ENCODE results near the gene ANO2.

Gene ANO2

GRCh38 chr12:5611162-5611561 lies 333.9 kb downstream of the ANO2 start:
- no peak for DNase-seq

DNA sequence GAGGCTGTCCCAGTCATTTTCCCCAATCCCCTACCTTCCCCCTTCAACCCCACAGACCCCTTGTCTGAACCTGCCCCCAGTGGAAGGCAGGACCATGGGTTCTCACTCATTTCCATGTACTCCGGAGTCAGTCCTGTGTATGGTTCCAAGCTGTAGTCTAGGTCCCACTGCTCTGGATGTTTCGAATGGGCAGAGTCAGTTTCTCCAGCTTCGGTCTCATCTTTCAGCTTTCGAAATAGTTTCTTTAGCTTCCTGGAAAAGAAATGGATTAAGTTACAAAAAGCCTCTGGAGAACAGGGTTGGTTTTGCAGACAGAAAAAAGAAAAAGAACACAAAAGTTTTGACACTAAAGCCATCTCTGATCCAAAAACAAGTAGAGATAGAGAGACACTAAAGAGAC lies 345.7 kb downstream of the ANO2 start:
- DNase-seq = no peak

DNA sequence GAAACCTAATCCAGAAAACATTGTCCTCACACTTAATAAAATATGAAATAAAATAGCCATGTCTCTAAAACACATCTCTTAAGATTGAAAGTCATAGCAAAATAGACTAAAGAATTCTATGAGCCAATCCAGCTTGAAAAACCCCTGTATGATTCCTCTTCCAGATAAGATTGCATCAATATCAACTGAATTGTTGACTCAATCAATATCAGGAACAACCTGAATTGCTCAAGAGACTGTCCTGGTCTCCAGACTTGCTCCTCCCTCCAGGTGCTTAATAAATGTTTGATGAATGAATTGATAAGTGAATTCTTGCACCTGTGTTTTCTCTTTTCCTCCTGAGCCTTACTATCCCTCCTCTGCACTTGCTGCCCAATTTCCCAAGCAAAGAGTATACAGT lies 351.1 kb downstream of the ANO2 start:
- DNase-seq = no peak

- DNase-seq = no peak
Observed at GRCh38 chr12:5593086-5593485, 352.0 kb downstream of the ANO2 start.

DNA sequence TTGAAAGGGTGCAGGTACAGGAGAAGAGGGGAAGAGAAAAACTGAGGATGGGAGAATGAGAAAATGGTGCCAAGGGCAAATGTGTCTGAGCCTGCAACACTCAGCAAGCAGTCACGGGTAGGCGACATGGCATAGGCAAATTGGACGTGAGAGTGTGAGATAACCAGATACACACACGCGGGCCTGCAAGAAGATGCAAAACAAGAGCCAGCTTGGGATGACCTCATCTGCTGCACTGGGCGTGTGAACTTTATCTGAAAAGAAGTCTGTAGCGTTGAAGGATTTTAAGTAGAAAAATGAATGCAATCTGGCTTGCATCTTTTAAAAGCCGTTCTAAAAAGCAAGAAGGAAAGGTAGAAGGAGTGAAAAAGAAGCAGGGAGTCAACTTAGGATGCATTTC lies 352.7 kb downstream of the ANO2 start:
- no peak for DNase-seq

DNA sequence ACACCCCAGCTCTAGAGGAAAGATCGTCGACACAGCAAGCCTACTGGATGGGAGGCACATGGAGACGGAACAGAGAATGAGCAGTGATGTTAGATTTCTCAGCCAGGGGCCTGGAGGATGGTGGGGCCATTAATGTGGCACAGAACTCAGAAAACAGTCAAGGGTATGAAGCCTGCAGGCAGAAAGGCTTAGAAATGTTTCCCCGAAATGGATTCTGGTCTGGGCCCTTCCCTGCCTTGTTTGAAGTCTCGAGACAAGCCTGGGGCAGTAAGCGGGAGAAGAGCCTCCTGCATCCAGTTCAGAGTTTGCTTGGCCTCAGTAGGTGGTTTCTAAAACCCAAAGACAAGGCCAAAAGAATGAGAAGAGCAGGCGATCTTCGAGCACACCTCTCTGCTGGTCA lies 354.7 kb downstream of the ANO2 start:
- no peak for DNase-seq

- no peak for DNase-seq
Observed at GRCh38 chr12:5589054-5589453, 356.0 kb downstream of the ANO2 start.

DNA sequence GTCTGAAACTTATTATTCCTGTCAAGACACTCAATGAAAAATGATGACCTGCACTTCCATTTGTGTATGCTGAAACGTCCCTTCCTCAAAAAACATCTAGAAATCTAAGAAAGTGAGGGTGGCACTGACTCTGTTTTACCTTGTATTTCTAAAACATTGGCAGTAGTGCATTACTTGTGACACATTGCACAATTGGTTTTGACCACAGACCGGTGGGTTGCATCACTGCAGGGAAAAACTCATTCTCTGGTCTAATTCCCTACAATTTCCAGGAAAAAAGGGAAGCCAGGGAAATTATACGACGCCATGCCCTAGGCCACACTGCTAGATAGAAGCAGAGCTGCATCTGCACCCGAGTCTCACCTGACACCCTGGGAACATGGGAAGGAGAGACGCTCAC lies 356.5 kb downstream of the ANO2 start:
- no peak for DNase-seq

DNA sequence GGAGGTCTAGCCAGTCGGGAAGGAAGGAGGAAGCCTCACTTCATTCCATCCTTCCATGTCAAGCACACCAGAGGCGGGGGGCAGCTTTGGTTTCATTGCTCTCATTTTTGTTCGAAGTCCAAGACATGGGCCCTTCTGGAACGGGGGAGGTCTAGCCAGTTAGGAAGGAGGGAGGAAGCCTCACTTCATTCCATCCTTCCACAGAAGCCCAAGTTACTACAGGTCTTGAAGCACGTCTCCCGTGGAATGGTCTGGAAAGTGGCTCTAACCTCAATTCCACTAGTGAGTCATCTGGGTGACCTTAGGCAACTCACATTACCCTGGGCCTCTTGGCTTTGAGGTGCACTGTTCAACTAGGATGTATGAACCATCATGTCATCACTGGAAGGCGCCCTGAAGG lies 356.9 kb downstream of the ANO2 start:
- DNase-seq = no peak

GRCh38 chr12:5587711-5588121 lies 357.3 kb downstream of the ANO2 start:
- no peak for DNase-seq

- DNase-seq = no peak
Observed at GRCh38 chr12:5586201-5586600, 358.9 kb downstream of the ANO2 start.

GRCh38 chr12:5585178-5585577 lies 359.9 kb downstream of the ANO2 start:
- no peak for DNase-seq

DNA sequence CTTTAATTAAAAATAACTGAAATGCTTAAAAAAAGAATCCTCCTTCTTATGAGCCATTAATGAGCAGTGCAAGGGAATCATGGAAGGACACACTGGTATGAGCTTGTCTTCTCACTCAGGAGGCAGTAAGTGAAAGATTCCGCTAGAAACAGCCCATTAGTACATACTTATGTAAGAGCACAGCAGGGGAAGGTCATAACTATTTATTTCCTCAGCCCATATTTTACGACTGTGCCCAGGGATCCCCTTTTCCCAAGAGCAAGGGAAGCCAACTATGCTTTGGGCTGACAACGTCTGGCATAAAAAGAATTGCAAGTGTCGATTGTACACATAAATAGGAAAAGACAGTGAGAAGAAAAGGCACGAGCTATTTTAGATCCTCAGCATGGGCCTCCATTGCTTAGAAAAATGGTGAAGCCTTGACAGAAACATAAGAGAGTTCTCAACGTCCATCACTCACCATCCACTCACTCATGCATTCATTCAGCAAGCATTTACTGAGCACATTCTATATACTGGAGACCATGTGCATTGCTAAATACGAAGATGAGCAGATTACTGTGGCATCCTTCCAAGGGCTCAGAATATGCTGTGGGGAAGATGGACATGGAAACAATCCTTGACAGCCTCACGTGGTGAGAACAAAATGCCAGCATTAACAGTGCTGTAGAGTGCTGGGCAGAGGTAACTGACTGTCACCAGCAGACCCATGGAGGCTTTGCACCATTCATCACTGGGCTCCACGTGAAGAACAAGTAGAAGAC lies 360.5 kb downstream of the ANO2 start:
- DNase-seq = no peak

- no peak for DNase-seq
Observed at GRCh38 chr12:5582541-5582940, 362.5 kb downstream of the ANO2 start.

DNA sequence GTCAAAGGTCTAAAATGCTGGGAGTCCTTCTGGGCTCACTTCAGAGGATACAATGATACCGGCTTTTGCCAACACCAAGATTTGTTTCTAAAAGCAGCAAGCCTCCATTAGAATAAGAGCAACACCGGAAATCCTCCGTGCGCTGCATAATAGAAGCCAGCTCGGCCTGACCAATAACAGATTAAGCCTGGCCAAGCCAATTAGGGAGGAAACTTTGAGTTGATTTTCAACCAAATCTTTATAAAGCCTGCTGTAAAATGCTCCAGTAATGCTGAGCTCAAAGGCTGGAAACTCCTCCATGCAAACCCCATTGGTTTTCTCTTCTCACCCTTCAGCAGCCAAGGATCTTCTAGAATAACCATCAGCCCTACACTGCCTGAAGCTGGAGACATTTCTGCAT lies 363.0 kb downstream of the ANO2 start:
- no peak for DNase-seq

DNA sequence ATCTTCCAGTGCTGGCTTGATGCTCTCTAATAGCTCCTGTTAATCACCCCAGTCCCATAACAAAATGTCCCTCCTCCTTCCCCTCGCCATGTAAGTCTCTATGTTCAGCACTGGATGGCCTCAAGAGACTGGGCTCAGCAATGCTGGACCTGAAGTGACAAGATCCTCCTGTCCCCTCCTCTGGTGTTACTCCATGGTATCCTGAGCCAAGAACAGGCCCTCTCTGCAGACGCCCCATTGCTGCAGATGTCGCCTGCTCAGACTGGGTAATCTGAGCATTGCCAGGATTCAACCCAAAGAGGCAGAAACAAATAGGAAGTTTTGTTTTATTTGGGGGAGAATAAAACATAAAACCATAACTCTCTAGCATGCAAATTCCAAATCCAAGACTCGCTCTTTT lies 363.4 kb downstream of the ANO2 start:
- no peak for DNase-seq

GRCh38 chr12:5581019-5581418 lies 364.0 kb downstream of the ANO2 start:
- no peak for DNase-seq

GRCh38 chr12:5578775-5579174 lies 366.3 kb downstream of the ANO2 start:
- DNase-seq = no peak

GRCh38 chr12:5577741-5578140 lies 367.3 kb downstream of the ANO2 start:
- no peak for DNase-seq

- DNase-seq = no peak
Observed at GRCh38 chr12:5577211-5577612, 367.8 kb downstream of the ANO2 start.

GRCh38 chr12:5575987-5576386 lies 369.1 kb downstream of the ANO2 start:
- no peak for DNase-seq

DNA sequence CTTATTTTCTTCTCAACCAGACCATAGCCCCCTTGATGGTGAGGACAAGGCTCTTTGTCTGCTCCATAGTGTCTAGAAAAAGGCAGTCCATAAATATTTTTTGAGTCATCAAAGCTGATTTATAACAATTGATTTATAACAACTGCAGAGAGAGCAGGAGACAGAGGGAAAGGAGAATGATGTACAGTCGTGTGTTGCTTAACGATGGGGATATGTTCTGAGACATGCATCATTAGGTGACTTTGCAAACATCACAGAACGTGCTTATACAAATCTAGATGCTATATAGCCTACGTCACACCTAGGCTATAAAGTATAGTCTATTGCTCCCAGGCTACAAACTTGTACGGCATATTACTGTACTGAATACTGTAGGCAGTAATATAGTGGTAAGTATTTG lies 369.8 kb downstream of the ANO2 start:
- DNase-seq = no peak

DNA sequence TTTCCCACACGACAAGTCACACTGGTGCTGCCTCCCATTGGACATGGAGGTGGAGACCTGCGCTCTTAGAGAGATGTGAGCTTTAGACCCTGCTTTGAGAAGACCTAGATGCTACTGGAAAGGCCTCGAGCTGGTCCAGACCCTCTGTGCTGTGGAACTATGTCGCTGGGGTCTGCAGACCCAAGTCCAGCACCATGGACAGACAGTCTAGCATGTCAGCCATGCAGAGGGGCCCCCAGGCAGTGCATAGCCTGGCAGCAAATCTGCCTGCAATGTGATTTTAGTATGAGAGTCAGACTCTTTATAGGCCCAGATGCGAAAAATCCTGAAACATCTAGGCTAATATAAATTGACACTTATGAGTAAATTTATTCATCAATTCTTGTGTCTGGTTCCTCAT lies 371.7 kb downstream of the ANO2 start:
- no peak for DNase-seq

DNA sequence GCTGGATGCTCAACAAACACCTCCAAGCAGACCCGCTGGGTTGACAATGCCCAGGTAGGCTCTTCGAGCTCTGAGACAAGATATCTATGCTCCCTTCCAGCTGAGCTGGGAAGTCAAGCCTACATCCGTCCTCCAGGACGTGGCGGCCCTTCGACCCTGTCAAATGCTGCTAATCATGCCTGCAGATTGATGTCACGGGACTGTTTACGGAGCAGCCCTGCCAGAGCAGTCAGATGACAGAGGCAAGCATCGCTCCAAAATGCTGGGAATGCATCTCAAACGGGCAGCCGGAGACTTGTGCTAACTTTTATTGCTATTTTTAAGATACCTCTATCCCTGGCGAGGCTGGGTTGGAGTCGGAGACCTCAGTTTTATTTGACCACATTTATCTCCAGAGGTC lies 373.9 kb downstream of the ANO2 start:
- DNase-seq = no peak

DNA sequence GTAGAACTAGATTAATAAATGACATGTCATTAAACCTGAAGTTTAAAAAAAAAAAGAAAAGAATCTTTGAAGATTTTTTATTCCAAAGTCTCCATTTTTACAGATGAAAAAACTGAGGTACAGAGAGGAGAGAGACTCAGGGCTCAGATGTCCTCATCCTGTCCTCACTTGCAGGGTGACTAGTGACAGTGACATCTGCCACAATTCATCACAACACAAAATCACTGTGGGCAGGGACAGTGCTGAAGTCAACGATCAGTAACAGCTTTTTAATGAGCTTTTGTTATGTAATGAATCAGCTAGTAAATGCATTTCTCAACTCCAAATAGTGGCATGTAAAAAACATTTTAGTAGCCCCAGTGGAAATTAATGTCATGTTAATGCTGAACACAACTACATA lies 374.6 kb downstream of the ANO2 start:
- no peak for DNase-seq
